Endothelial cell of umbilical vein (primary cell): Measurements from ENCODE around the gene USP34. TPM values are rescaled to one million over a fixed set of nuclear protein-coding genes. Genes with fewer than 3 reads are reported as not detected.

Source experiments
- BruUV-seq: library from RNA; stranded (reverse); fragments of 400-500 nt; replicated peaks from 2 replicates; lab custom pipeline; 2021; lab: Mats Ljungman, UMichigan
- CTCF ChIA-PET: fragments of 300-600, 350-600 bp; sonication (Branson Sonifier 250); formaldehyde crosslinking; loops from one replicate; lab custom pipeline; 2021; ENCODE audit warnings: antibody characterized with exemption, inconsistent platforms; lab: Charles Lee
- POLR2A ChIA-PET: fragments of 300-600, 350-600 bp; sonication (Branson Sonifier 250); formaldehyde crosslinking; loops from one replicate; lab custom pipeline; 2021; ENCODE audit warnings: antibody characterized with exemption, inconsistent platforms; lab: Charles Lee
- DNase-seq: peaks from one replicate; pipeline ENCODE4 v3.0.0-alpha.2; 2011; ENCODE audit warnings: low read depth, low spot score
- FAIRE-seq: peaks from 2 replicates; lab custom pipeline; 2011; peaks lifted over from hg19 to GRCh38; lab: Jason Lieb, UNC
- H2AFZ ChIP-seq: 2 replicates; pipeline ENCODE4 v1.6.0; 2012; ENCODE audit warnings: low read depth, low read length, control low read depth, inconsistent platforms
- H3K27ac ChIP-seq: 2 replicates; pipeline ENCODE4 v1.5.1; 2011; ENCODE audit warnings: low read depth, mild to moderate bottlenecking, control low read depth, low read length, moderate library complexity; ENCODE audit not compliant: insufficient read depth
- H3K27me3 ChIP-seq, 2 experiments: 2 replicates each; pipeline versions ENCODE4 v1.6.0 to v1.6.1; 2011; ENCODE audit warnings: low read length in 2 of 2, mixed read lengths in 1 of 2; ENCODE audit not compliant: control insufficient read depth in 2 of 2, insufficient read depth in 2 of 2
- H3K36me3 ChIP-seq, 2 experiments: 2 replicates in 1 of 2; 3 replicates in 1 of 2; pipeline ENCODE4 v1.5.1; 2011; ENCODE audit warnings: low read length in 2 of 2, mild to moderate bottlenecking in 1 of 2, moderate library complexity in 1 of 2; ENCODE audit not compliant: control insufficient read depth in 2 of 2, insufficient read depth in 2 of 2; ENCODE audit errors: extremely low read depth in 1 of 2
- H3K4me1 ChIP-seq: 3 replicates; pipeline ENCODE4 v1.5.1; 2011; ENCODE audit warnings: mild to moderate bottlenecking, low read length; ENCODE audit not compliant: control insufficient read depth, insufficient read depth; ENCODE audit errors: extremely low read depth
- H3K4me2 ChIP-seq: 2 replicates; pipeline ENCODE4 v1.6.1; 2011; ENCODE audit warnings: low read length, control low read depth, mixed read lengths; ENCODE audit not compliant: insufficient read depth
- H3K4me3 ChIP-seq, 3 experiments: fragments of 200-600 bp in 1 of 3; sonication (generic), shearing (Covaris generic) in 1 of 3; replicated peaks in 1 of 3; 2 replicates each; pipeline ENCODE4 v1.5.1; 2011 to 2016; ENCODE audit warnings: control low read depth in 3 of 3, low read length in 3 of 3, mild to moderate bottlenecking in 2 of 3, inconsistent platforms in 1 of 3, low read depth in 1 of 3, moderate library complexity in 1 of 3; ENCODE audit not compliant: insufficient read depth in 1 of 3
- H3K79me2 ChIP-seq: 2 replicates; pipeline ENCODE4 v1.6.0; 2012; ENCODE audit warnings: low read length, inconsistent platforms; ENCODE audit not compliant: control insufficient read depth, insufficient read depth
- H3K9ac ChIP-seq: replicated peaks from 2 replicates; pipeline ENCODE3; 2011; ENCODE audit warnings: low read length, control low read depth; ENCODE audit not compliant: insufficient read depth; ENCODE audit errors: extremely low read depth
- H3K9me1 ChIP-seq: replicated peaks from 3 replicates; pipeline ENCODE4 v1.6.0; 2011; ENCODE audit warnings: mild to moderate bottlenecking, low read length; ENCODE audit not compliant: control insufficient read depth, insufficient read depth; ENCODE audit errors: extremely low read depth
- H3K9me3 ChIP-seq: replicated peaks from 2 replicates; pipeline ENCODE4 v1.5.1; 2012; ENCODE audit warnings: low read length, inconsistent platforms; ENCODE audit not compliant: control insufficient read depth, insufficient read depth
- H4K20me1 ChIP-seq: replicated peaks from 2 replicates; pipeline ENCODE3; 2011; ENCODE audit warnings: mild to moderate bottlenecking, low read length; ENCODE audit not compliant: control insufficient read depth, insufficient read depth; ENCODE audit errors: extremely low read depth
- EZH2 ChIP-seq: IDR thresholded peaks from 2 replicates; pipeline ENCODE4 v1.6.1; 2012; ENCODE audit warnings: borderline replicate concordance, low read depth, mild to moderate bottlenecking, moderate library complexity, low read length, inconsistent platforms; ENCODE audit not compliant: severe bottlenecking
- FOS ChIP-seq: IDR thresholded peaks from 2 replicates; pipeline ENCODE4 v1.6.1; 2011; ENCODE audit warnings: mild to moderate bottlenecking, low read length, moderate library complexity, borderline replicate concordance; ENCODE audit not compliant: insufficient read depth
- GATA2 ChIP-seq: IDR thresholded peaks from 2 replicates; pipeline ENCODE4 v1.7.0; 2011; ENCODE audit warnings: low read depth, mild to moderate bottlenecking, moderate library complexity, mixed read lengths, low read length; ENCODE audit not compliant: insufficient read length, insufficient read depth
- JUN ChIP-seq: IDR thresholded peaks from 2 replicates; pipeline ENCODE4 v1.6.1; 2011; ENCODE audit warnings: borderline replicate concordance, low read depth; ENCODE audit not compliant: insufficient read length, insufficient read depth
- MAX ChIP-seq: IDR thresholded peaks from 2 replicates; pipeline ENCODE4 v1.6.1; 2011; ENCODE audit not compliant: insufficient read depth, insufficient read length
- MYC ChIP-seq: IDR thresholded peaks from one replicate; pipeline ENCODE4 v1.6.1; 2011; ENCODE audit warnings: mild to moderate bottlenecking, low read depth, low read length
- POLR2A ChIP-seq: IDR thresholded peaks from 2 replicates; pipeline ENCODE4 v1.6.1; 2012; ENCODE audit warnings: low read depth, mild to moderate bottlenecking, control low read depth, low read length
- POLR2AphosphoS5 ChIP-seq: IDR thresholded peaks from 2 replicates; pipeline ENCODE4 v1.6.1; 2012; ENCODE audit warnings: low read depth, mild to moderate bottlenecking, control low read depth, low read length, moderate library complexity; ENCODE audit not compliant: insufficient read depth
- dilution Hi-C: fragments of 300-500 bp; cut with MboI; formaldehyde crosslinking; loops from one replicate; pipeline ENCODE4 v1.15.0; 2019; ENCODE audit warnings: low sequenced_read_pairs; ENCODE audit not compliant: extremely low pct_ligation_motif_present
- intact Hi-C: fragments of 100-400 bp; cut with micrococcal nuclease; formaldehyde crosslinking; loops from one replicate; pipeline ENCODE4 v1.10.0; 2022
- polyA plus RNA-seq, 4 experiments: library from polyadenylated mRNA; depleted of rRNA in 3 of 4; stranded (reverse) in 3 of 4; unstranded in 1 of 4; fragments of >200 nt; gene quantifications; 2 replicates each; pipeline versions ENCODE4 v1.2.1 to v1.2.3, GENCODE V29; 2011 to 2012; ENCODE audit warnings: missing spikeins in 1 of 4
- total RNA-seq: library from RNA; stranded (reverse); gene quantifications from 2 replicates; pipeline ENCODE4 v1.2.3, GENCODE V29; 2021
- TF ChIP-seq, protein P1 (sequence below), 2 donors: IDR thresholded peaks; 1 replicate in 1 of 2; 2 replicates in 1 of 2; pipeline ENCODE4 v1.5.1; 2011; ENCODE audit warnings: low read length in 2 of 2, mild to moderate bottlenecking in 2 of 2, moderate library complexity in 2 of 2, control low read depth in 1 of 2, inconsistent platforms in 1 of 2, low read depth in 1 of 2; ENCODE audit not compliant: insufficient read depth in 1 of 2; ENCODE audit errors: extremely low read depth in 1 of 2

Gene USP34
- total and polyA plus RNA-seq, 2 donors (not counting 3 experiments of a cell fraction or from before 2014, with no cell fraction given): 46.3 to 96.9 TPM

DNA sequence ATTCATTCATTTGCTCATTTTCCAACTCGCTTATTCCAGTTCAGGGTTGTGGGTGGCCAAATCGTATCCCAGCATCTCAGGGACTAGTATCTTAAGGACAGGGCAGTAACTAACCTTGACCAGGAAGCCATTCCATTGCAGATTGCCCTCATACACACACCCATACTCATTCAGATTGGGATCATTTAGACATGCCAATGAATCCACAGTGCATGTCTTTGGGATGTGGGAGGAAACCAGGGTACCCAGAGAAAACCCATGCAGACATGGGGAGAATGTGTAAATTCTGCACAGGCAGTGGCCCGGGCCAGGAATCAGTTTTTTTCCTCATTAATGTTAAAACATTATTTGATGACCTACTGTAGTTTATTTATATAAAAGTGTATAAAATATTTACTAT, 150.7 kb downstream of the USP34 start:
- peaks cover 0 to 5% of the 10 kb centered on the region in 2 experiments for H3K36me3 ChIP-seq
- intact Hi-C loops: no loop called here

DNA sequence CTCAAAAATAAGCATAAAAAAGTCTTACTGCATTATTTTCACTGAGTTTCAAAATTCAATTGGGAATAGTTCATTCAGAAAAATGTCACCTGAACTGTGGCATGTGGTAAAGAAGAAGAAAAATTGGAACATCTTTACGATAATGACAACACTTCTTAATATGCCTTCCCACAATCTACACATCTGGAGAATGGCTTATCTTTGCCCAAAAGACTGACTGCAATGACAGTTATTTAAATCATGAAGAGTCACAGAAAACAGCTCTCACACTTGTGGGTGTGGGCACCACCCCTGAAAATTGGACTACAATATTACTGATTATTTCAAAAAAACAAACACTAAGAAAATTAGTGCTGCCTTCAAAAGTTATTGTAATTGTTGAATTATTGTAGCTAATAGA, 152.3 kb downstream of the USP34 start:
- Histone ChIP-seq H3K9ac (no peak overlapping the region), H2AFZ (no peak overlapping the region), H3K9me3 (no peaks in the 10 kb centered on the region), H3K79me2 (no peaks in the 10 kb centered on the region), H3K27ac (no peak overlapping the region), H3K4me2 (no peak overlapping the region), H3K36me3 (peaks cover 0 to 3% of the 10 kb centered on the region in 2 experiments), H4K20me1 (no peaks in the 10 kb centered on the region), H3K4me1 (no peaks in the 10 kb centered on the region), H3K27me3 (no peaks in the 10 kb centered on the region), H3K9me1 (no peaks in the 10 kb centered on the region), H3K4me3 (no peak overlapping the region)
- no TSS peak for BruUV-seq
- dilution Hi-C loops: no loop called here
- ChIA-PET POLR2A (no interaction called here), CTCF (no interaction called here)
- intact Hi-C loops: no loop called here
- TF ChIP-seq POLR2A (no peak), MYC (no peak), EZH2 (no peak), GATA2 (no peak), JUN (no peak), POLR2AphosphoS5 (no peak), MAX (no peak), FOS (no peak)
- TF ChIP-seq, protein P1, sequence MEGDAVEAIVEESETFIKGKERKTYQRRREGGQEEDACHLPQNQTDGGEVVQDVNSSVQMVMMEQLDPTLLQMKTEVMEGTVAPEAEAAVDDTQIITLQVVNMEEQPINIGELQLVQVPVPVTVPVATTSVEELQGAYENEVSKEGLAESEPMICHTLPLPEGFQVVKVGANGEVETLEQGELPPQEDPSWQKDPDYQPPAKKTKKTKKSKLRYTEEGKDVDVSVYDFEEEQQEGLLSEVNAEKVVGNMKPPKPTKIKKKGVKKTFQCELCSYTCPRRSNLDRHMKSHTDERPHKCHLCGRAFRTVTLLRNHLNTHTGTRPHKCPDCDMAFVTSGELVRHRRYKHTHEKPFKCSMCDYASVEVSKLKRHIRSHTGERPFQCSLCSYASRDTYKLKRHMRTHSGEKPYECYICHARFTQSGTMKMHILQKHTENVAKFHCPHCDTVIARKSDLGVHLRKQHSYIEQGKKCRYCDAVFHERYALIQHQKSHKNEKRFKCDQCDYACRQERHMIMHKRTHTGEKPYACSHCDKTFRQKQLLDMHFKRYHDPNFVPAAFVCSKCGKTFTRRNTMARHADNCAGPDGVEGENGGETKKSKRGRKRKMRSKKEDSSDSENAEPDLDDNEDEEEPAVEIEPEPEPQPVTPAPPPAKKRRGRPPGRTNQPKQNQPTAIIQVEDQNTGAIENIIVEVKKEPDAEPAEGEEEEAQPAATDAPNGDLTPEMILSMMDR (IDR thresholded peaks at IDR 0.05; ENCODE audit: extremely low read depth in 1 of 2, insufficient read depth in 1 of 2, low read depth in 1 of 2, low read length in 2 of 2): no peak
- DNase-seq: no peak
- peak; percentile 66 for FAIRE-seq

More for the DNA sequence above, 150.7 kb downstream of the USP34 start:
- H3K79me2 ChIP-seq: no peaks in the 10 kb centered on the region
- dilution Hi-C loops: no loop called here
- no peaks in the 10 kb centered on the region for H3K4me1 ChIP-seq
- FAIRE-seq (no peak), DNase-seq (no peak)
- TF ChIP-seq JUN (no peak), FOS (no peak), POLR2AphosphoS5 (no peak)
- H4K20me1 ChIP-seq: no peaks in the 10 kb centered on the region
- H3K9ac ChIP-seq: no peak overlapping the region
- H3K9me3 ChIP-seq: no peaks in the 10 kb centered on the region
- ChIA-PET POLR2A (no interaction called here), CTCF (interaction anchor here (1.3 kb wide), 1 partner anchor 13 kb away, joined by 3 read pairs; no protein-coding TSS in a partner anchor)
- no peaks in the 10 kb centered on the region for H3K27me3 ChIP-seq
- no peak overlapping the region for H3K4me3 ChIP-seq
- no peak overlapping the region for H3K4me2 ChIP-seq
- H3K9me1 ChIP-seq: no peaks in the 10 kb centered on the region
- no peak overlapping the region for H3K27ac ChIP-seq
- H2AFZ ChIP-seq: no peak overlapping the region
- BruUV-seq: no TSS peak
